GM12878 (cell line): ENCODE results near the gene SPATA2. TPM values are rescaled to one million over a fixed set of nuclear protein-coding genes. Genes with fewer than 3 reads are reported as not detected.

ENCODE experiments used
- ATAC-seq: fragments of 200-7000 bp; cut with Tn5 transposase; 3 replicates; pipeline ENCODE4 v1.9.1; 2020; ENCODE audit warnings: mild to moderate bottlenecking, moderate library complexity
- BruUV-seq: library from RNA; stranded (reverse); fragments of 400-500 nt; replicated peaks from 2 replicates; lab custom pipeline; 2021; lab: Mats Ljungman, UMichigan
- CTCF ChIA-PET: fragments of 300-600 bp; sonication (Branson Sonifier 250); formaldehyde crosslinking; extraction: SDS; loops from one replicate; lab custom pipeline; 2021; ENCODE audit warnings: inconsistent platforms; lab: Yijun Ruan, JAX
- POLR2A ChIA-PET: fragments of 350-600 bp; formaldehyde crosslinking; extraction: SDS; loops from one replicate; lab custom pipeline; 2021; ENCODE audit warnings: inconsistent platforms; lab: Charles Lee
- RAD21 ChIA-PET: fragments of 300-600 bp; sonication (Branson Sonifier 250); formaldehyde crosslinking; loops from one replicate; lab custom pipeline; 2023; ENCODE audit warnings: antibody characterized with exemption; ENCODE audit not compliant: unreplicated experiment; lab: Charles Lee
- SMC1A ChIA-PET: fragments of 300-600 bp; sonication (Branson Sonifier 250); formaldehyde crosslinking; loops from one replicate; lab custom pipeline; 2023; ENCODE audit not compliant: unreplicated experiment, uncharacterized antibody; lab: Charles Lee
- DNase-seq: peaks from one replicate; pipeline ENCODE4 v3.0.0-alpha.2; 2011; ENCODE audit warnings: low read depth, low spot score
- FAIRE-seq: peaks from 3 replicates; lab custom pipeline; 2011; peaks lifted over from hg19 to GRCh38; lab: Jason Lieb, UNC
- H2AFZ ChIP-seq: 2 replicates; pipeline ENCODE4 v1.6.0; 2011; ENCODE audit warnings: low read depth, low read length, control low read depth; ENCODE audit not compliant: control insufficient read depth
- H3K27ac ChIP-seq: 2 replicates; pipeline ENCODE4 v1.5.1; 2011; ENCODE audit warnings: control low read depth; ENCODE audit not compliant: control insufficient read depth, insufficient read depth
- H3K27me3 ChIP-seq, 2 experiments: replicated peaks in 1 of 2; 2 replicates each; pipeline versions ENCODE4 v1.6.0 to v1.6.1; 2011; ENCODE audit warnings: low read length in 1 of 2; ENCODE audit not compliant: control insufficient read depth in 2 of 2, insufficient read depth in 2 of 2
- H3K36me3 ChIP-seq, 2 experiments: 2 replicates each; pipeline ENCODE4 v1.5.1; 2011; ENCODE audit warnings: low read length in 1 of 2; ENCODE audit not compliant: control insufficient read depth in 2 of 2, insufficient read depth in 2 of 2
- H3K4me1 ChIP-seq: 2 replicates; pipeline ENCODE4 v1.6.1; 2011; ENCODE audit warnings: mild to moderate bottlenecking, low read length, moderate library complexity, mixed read lengths; ENCODE audit not compliant: control insufficient read depth, insufficient read depth
- H3K4me2 ChIP-seq: 2 replicates; pipeline ENCODE4 v1.6.0; 2011; ENCODE audit warnings: control low read depth; ENCODE audit not compliant: control insufficient read depth, insufficient read depth
- H3K4me3 ChIP-seq: fragments of 200-600 bp; sonication (generic); 2 replicates; pipeline ENCODE4 v1.5.1; 2016
- H3K79me2 ChIP-seq: 2 replicates; pipeline ENCODE4 v1.6.0; 2011; ENCODE audit warnings: low read length; ENCODE audit not compliant: control insufficient read depth, insufficient read depth
- H3K9ac ChIP-seq: 2 replicates; pipeline ENCODE4 v1.8.0; 2011; ENCODE audit warnings: low read length, control low read depth, mixed read lengths; ENCODE audit not compliant: control insufficient read depth, insufficient read depth
- H3K9me3 ChIP-seq: replicated peaks from 3 replicates; pipeline ENCODE4 v1.5.1; 2011; ENCODE audit warnings: mild to moderate bottlenecking, low read length; ENCODE audit not compliant: control insufficient read depth, insufficient read depth
- H4K20me1 ChIP-seq: 2 replicates; pipeline ENCODE4 v1.6.0; 2011; ENCODE audit not compliant: control insufficient read depth, insufficient read depth
- ASH2L ChIP-seq: fragments of 300-600, 200-600 bp; sonication (generic); IDR thresholded peaks from 2 replicates; pipeline ENCODE4 v1.6.1; 2017; ENCODE audit warnings: low read depth, mild to moderate bottlenecking, borderline replicate concordance
- BACH1 ChIP-seq: fragments of 450-650 bp; IDR thresholded peaks from 2 replicates; pipeline ENCODE4 v1.6.1; 2017; ENCODE audit warnings: mild to moderate bottlenecking, borderline replicate concordance
- CEBPB ChIP-seq, 2 experiments: fragments of 150-350 bp in 1 of 2; IDR thresholded peaks; 2 replicates each; pipeline ENCODE4 v1.6.1; 2012 to 2014; ENCODE audit warnings: low read depth in 2 of 2, low read length in 2 of 2, borderline replicate concordance in 1 of 2, inconsistent platforms in 1 of 2
- CHD2 ChIP-seq: IDR thresholded peaks from 2 replicates; pipeline ENCODE4 v1.6.1; 2011; ENCODE audit warnings: low read depth, low read length, improper control_type of control experiment, borderline replicate concordance
- CREM ChIP-seq: IDR thresholded peaks from 2 replicates; pipeline ENCODE4 v1.6.1; 2014; ENCODE audit warnings: antibody characterized with exemption, low read depth
- DPF2 ChIP-seq: fragments of 450-650 bp; IDR thresholded peaks from 2 replicates; pipeline ENCODE4 v1.6.1; 2017; ENCODE audit warnings: mild to moderate bottlenecking
- GABPA ChIP-seq: IDR thresholded peaks from 2 replicates; pipeline ENCODE4 v1.6.1; 2014; ENCODE audit warnings: antibody characterized with exemption, low read depth, mild to moderate bottlenecking, inconsistent platforms
- IRF3 ChIP-seq: fragments of 450-650 bp; IDR thresholded peaks from 2 replicates; pipeline ENCODE4 v1.6.1; 2014; ENCODE audit warnings: mild to moderate bottlenecking
- IRF5 ChIP-seq: fragments of 450-650 bp; IDR thresholded peaks from 2 replicates; pipeline ENCODE4 v1.6.1; 2017; ENCODE audit warnings: borderline replicate concordance
- NFYB ChIP-seq: IDR thresholded peaks from 2 replicates; pipeline ENCODE4 v1.6.1; 2011; ENCODE audit warnings: low read depth, mild to moderate bottlenecking, low read length, improper control_type of control experiment, moderate library complexity; ENCODE audit not compliant: insufficient read depth
- NR2C1 ChIP-seq: fragments of 450-650 bp; IDR thresholded peaks from 2 replicates; pipeline ENCODE4 v1.6.1; 2017; ENCODE audit warnings: antibody characterized with exemption, mild to moderate bottlenecking, moderate library complexity
- POLR2A ChIP-seq: IDR thresholded peaks from 2 replicates; pipeline ENCODE4 v1.6.1; 2011; ENCODE audit warnings: low read depth, mild to moderate bottlenecking, low read length
- POLR2AphosphoS5 ChIP-seq: IDR thresholded peaks from 2 replicates; pipeline ENCODE4 v1.6.1; 2011; ENCODE audit warnings: mild to moderate bottlenecking, low read length, inconsistent platforms
- SPI1 ChIP-seq: IDR thresholded peaks from 2 replicates; pipeline ENCODE4 v1.6.1; 2011; ENCODE audit warnings: low read depth, mild to moderate bottlenecking, low read length, moderate library complexity, borderline replicate concordance; ENCODE audit not compliant: insufficient read depth
- SREBF2 ChIP-seq: IDR thresholded peaks from 2 replicates; pipeline ENCODE4 v1.6.1; 2012; ENCODE audit warnings: mild to moderate bottlenecking, low read length
- ZBTB11 ChIP-seq: fragments of 450-650 bp; formaldehyde crosslinking; IDR thresholded peaks from 2 replicates; pipeline ENCODE4 v1.5.0; 2022; ENCODE audit warnings: mild to moderate bottlenecking, missing genetic modification characterization
- WGBS: methylation state at CpG from one replicate; pipeline ENCODE4 v1.1.6; 2016; ENCODE audit warnings: low lambda C conversion rate; ENCODE audit not compliant: insufficient replicate concordance, insufficient coverage; ENCODE audit errors: missing lambda C conversion rate; 5-methylcytosine and 5-hydroxymethylcytosine counted together
- in situ Hi-C: fragments of 300-500 bp; cut with MboI; formaldehyde crosslinking; loops from 9 replicates; pipeline ENCODE4 v1.14.3; 2018; ENCODE audit warnings: mixed read lengths
- intact Hi-C: fragments of 100-400 bp; cut with micrococcal nuclease; formaldehyde crosslinking; loops from one replicate; pipeline ENCODE4 v1.14.2; 2022; ENCODE audit not compliant: unreplicated experiment
- polyA plus RNA-seq, 11 experiments: library from polyadenylated mRNA; depleted of rRNA in 4 of 11; unstranded in 6 of 11; stranded (reverse) in 5 of 11; fragments of >200 nt; fragmentation: Nextera tagmentation in 4 of 11; fragmentation: Illumina TruSeq in 1 of 11; extraction: Ambion mirVana in 4 of 11; extraction: Trizol in 1 of 11; gene quantifications; 1 replicate in 1 of 11; 2 replicates in 10 of 11; pipeline versions ENCODE4 v1.2.1 to v1.2.3, GENCODE V29; 2011 to 2016; ENCODE audit warnings: inconsistent platforms in 2 of 11, missing spikeins in 2 of 11, low read depth in 1 of 11
- total RNA-seq, 4 experiments: library from RNA; depleted of rRNA in 3 of 4; stranded (reverse); fragments of >200 nt in 3 of 4; fragmentation: Illumina TruSeq in 1 of 4; extraction: Trizol in 1 of 4; gene quantifications; 2 replicates each; pipeline versions ENCODE4 v1.2.1 to v1.2.3, GENCODE V29; 2013 to 2021

Gene SPATA2
- total and polyA plus RNA-seq, 10 of the 15 experiments (the other 5 are each of a cell fraction or from before 2014, with no cell fraction given) = 0.93 to 11.7 (median 5.6) TPM

GRCh38 chr20:49928411-49929141, 13.2 kb upstream of the SPATA2 start:
- ChIA-PET RAD21 (interaction anchor here (1.0 kb wide), 1 partner anchor 12 kb away, joined by 4 read pairs; no protein-coding TSS in a partner anchor), POLR2A (no interaction called here), SMC1A (interaction anchor here (0.9 to 1.4 kb wide), 3 partner anchors 12 to 82 kb away, joined by 3 to 4 read pairs (median 3); no protein-coding TSS in a partner anchor), CTCF (interaction anchor here (1.0 to 3.9 kb wide), 6 partner anchors 10 to 387 kb away, joined by 3 to 18 read pairs (median 4); no protein-coding TSS in a partner anchor)
- intact Hi-C loops (loop anchor here (2.0 kb wide), 2 partner anchors 318 to 386 kb away; no protein-coding TSS in a partner anchor), in situ Hi-C loops (loop anchor here (5.0 kb wide), 1 partner anchor 316 kb away; no protein-coding TSS in a partner anchor)
- DNase-seq (no peak), ATAC-seq (peak; percentile 93), FAIRE-seq (peak; percentile 90)
- no peaks in the 10 kb centered on the region for H3K27me3 ChIP-seq
- no peak overlapping the region for H3K27ac ChIP-seq
- H3K4me2 ChIP-seq = 0 out of 2 replicates have a peak overlapping the region, but pooled peaks have one; percentile 18
- no peaks in the 10 kb centered on the region for H3K36me3 ChIP-seq
- no peaks in the 10 kb centered on the region for H3K4me1 ChIP-seq
- peak overlapping the region; percentile 25 for H2AFZ ChIP-seq
- H3K9ac ChIP-seq = no peak overlapping the region
- H4K20me1 ChIP-seq = no peaks in the 10 kb centered on the region
- no TSS peak for BruUV-seq
- 17% methylated on average over 15 of the region's 15 CpGs for WGBS
- H3K79me2 ChIP-seq = no peaks in the 10 kb centered on the region
- H3K4me3 ChIP-seq = no peak overlapping the region
- H3K9me3 ChIP-seq = no peaks in the 10 kb centered on the region
- TF ChIP-seq POLR2A (no peak), DPF2 (no peak), SREBF2 (no peak), CREM (no peak), ASH2L (no peak), ZBTB11 (CRISPR knock-in tag) (no peak), IRF3 (no peak), IRF5 (no peak), BACH1 (no peak), NFYB (no peak), GABPA (no peak), CEBPB (IDR thresholded peaks at IDR 0.05; ENCODE audit: borderline replicate concordance in 1 of 2, low read depth in 2 of 2, low read length in 2 of 2) (no peak), SPI1 (no peak), POLR2AphosphoS5 (no peak), NR2C1 (no peak), CHD2 (no peak)
